HepG2 (cell line): ENCODE measurements around the gene MIDN. TPM values are rescaled to one million over a fixed set of nuclear protein-coding genes. Genes with fewer than 3 reads are reported as not detected.

Source experiments
- CBFB ChIP-seq: sonication (generic); formaldehyde crosslinking; IDR thresholded peaks from 2 replicates; pipeline ENCODE4 v1.4.0; 2020; ENCODE audit warnings: missing genetic modification reagents
- DNMT3B ChIP-seq: conservative IDR thresholded peaks from 2 replicates; pipeline ENCODE4 v1.6.1; 2016; ENCODE audit warnings: missing biosample characterization, control low read depth
- DPF2 ChIP-seq: sonication (generic); formaldehyde crosslinking; IDR thresholded peaks from 2 replicates; pipeline ENCODE4 v1.4.0; 2020; ENCODE audit warnings: mild to moderate bottlenecking, low read depth, missing genetic modification reagents, borderline replicate concordance
- GABPA ChIP-seq, 2 experiments: IDR thresholded peaks; 2 replicates each; pipeline ENCODE4 v1.6.1; 2011 to 2016; ENCODE audit warnings: low read depth in 2 of 2, low read length in 1 of 2, missing biosample characterization in 1 of 2, missing genetic modification characterization in 1 of 2
- PATZ1 ChIP-seq: sonication (generic); formaldehyde crosslinking; IDR thresholded peaks from 2 replicates; pipeline ENCODE4 v1.4.0; 2020; ENCODE audit warnings: missing genetic modification reagents
- POLR2AphosphoS5 ChIP-seq: IDR thresholded peaks from 2 replicates; pipeline ENCODE4 v1.6.1; 2012; ENCODE audit warnings: low read depth, low read length
- TEF ChIP-seq: sonication (generic); formaldehyde crosslinking; IDR thresholded peaks from 2 replicates; pipeline ENCODE4 v1.5.0; 2020; ENCODE audit warnings: missing genetic modification reagents
- THRA ChIP-seq: sonication (generic); formaldehyde crosslinking; IDR thresholded peaks from 2 replicates; pipeline ENCODE4 v1.4.0; 2020; ENCODE audit warnings: missing genetic modification reagents, borderline replicate concordance
- UBTF ChIP-seq: sonication (generic); formaldehyde crosslinking; IDR thresholded peaks from 2 replicates; pipeline ENCODE4 v1.4.0; 2020; ENCODE audit warnings: mild to moderate bottlenecking, missing genetic modification reagents
- USF2 ChIP-seq, 2 experiments: sonication (generic) in 1 of 2; formaldehyde crosslinking in 1 of 2; IDR thresholded peaks; 2 replicates each; pipeline versions ENCODE4 v1.5.1 to v1.6.1; 2011 to 2020; ENCODE audit warnings: borderline replicate concordance in 1 of 2, low read depth in 1 of 2, low read length in 1 of 2, mild to moderate bottlenecking in 1 of 2, missing genetic modification reagents in 1 of 2, moderate library complexity in 1 of 2
- YEATS2 ChIP-seq: sonication (generic); formaldehyde crosslinking; IDR thresholded peaks from 2 replicates; pipeline ENCODE4 v1.4.0; 2020; ENCODE audit warnings: missing genetic modification reagents, borderline replicate concordance
- ZNF564 ChIP-seq: sonication (generic); formaldehyde crosslinking; IDR thresholded peaks from 2 replicates; pipeline ENCODE4 v1.8.1; 2023; ENCODE audit warnings: mild to moderate bottlenecking, missing genetic modification reagents
- ZNF570 ChIP-seq: sonication (generic); formaldehyde crosslinking; IDR thresholded peaks from 2 replicates; pipeline ENCODE4 v1.4.0; 2020; ENCODE audit warnings: mild to moderate bottlenecking, missing genetic modification reagents, borderline replicate concordance
- ZNF713 ChIP-seq: sonication (generic); formaldehyde crosslinking; IDR thresholded peaks from 2 replicates; pipeline ENCODE4 v1.4.0; 2020; ENCODE audit warnings: mild to moderate bottlenecking, missing genetic modification reagents
- ZNF724P ChIP-seq: sonication (generic); formaldehyde crosslinking; IDR thresholded peaks from 2 replicates; pipeline ENCODE4 v1.8.0; 2022; ENCODE audit warnings: missing genetic modification reagents, borderline replicate concordance
- ZSCAN5A ChIP-seq: sonication (generic); formaldehyde crosslinking; IDR thresholded peaks from 2 replicates; pipeline ENCODE4 v1.8.0; 2022; ENCODE audit warnings: mild to moderate bottlenecking, missing genetic modification reagents, borderline replicate concordance
- polyA plus RNA-seq, 8 experiments: library from polyadenylated mRNA; depleted of rRNA in 3 of 8; stranded (reverse) in 7 of 8; unstranded in 1 of 8; fragments of >200 nt; fragmentation: Illumina TruSeq in 4 of 8; extraction: Trizol in 4 of 8; gene quantifications; 2 replicates each; pipeline versions ENCODE4 v1.2.1 to v1.2.3, GENCODE V29; 2011 to 2016; ENCODE audit warnings: low read depth in 4 of 8, missing spikeins in 1 of 8, mixed read lengths in 1 of 8; ENCODE audit not compliant: insufficient read depth in 1 of 8
- total RNA-seq, 5 experiments: library from RNA; depleted of rRNA; stranded (reverse); fragments of >200 nt; fragmentation: Illumina TruSeq; extraction: Trizol; gene quantifications; 2 replicates each; pipeline ENCODE4 v1.2.3, GENCODE V29; 2016; ENCODE audit warnings: low read depth in 1 of 5

MIDN gene
- total and polyA plus RNA-seq, 2 of the 13 experiments (the other 11 are each of a cell fraction or from before 2014, with no cell fraction given): 8.4 to 18.0 TPM

- TF ChIP-seq USF2 (IDR thresholded peaks at IDR 0.05; ENCODE audit: low read depth, low read length): no peak
- peak; percentile 81; the same call in 1 of the 2 replicates for TF ChIP-seq USF2 (CRISPR knock-in tag; IDR thresholded peaks at IDR 0.05; ENCODE audit: borderline replicate concordance)
- TF ChIP-seq CBFB (CRISPR knock-in tag): peak; percentile 40; the same call in 1 of the 2 replicates
- TF ChIP-seq DNMT3B (CRISPR knock-in tag): 0 out of 2 replicates have a peak, but pooled peaks have one; percentile 31
- 0 out of 2 replicates have a peak, but pooled peaks have one; percentile 39 for TF ChIP-seq ZSCAN5A (CRISPR knock-in tag)
- no peak for TF ChIP-seq TEF
- no peak for TF ChIP-seq ZNF724P
- TF ChIP-seq YEATS2: 0 out of 2 replicates have a peak, but pooled peaks have one; percentile 18
- peak; percentile 33; the same call in 1 of the 2 replicates for TF ChIP-seq PATZ1 (CRISPR knock-in tag)
- TF ChIP-seq THRA (CRISPR knock-in tag): no peak
- peak; percentile 51 for TF ChIP-seq UBTF (CRISPR knock-in tag)
- TF ChIP-seq GABPA (IDR thresholded peaks at IDR 0.05; ENCODE audit: low read depth, low read length): no peak
- TF ChIP-seq GABPA (CRISPR knock-in tag; IDR thresholded peaks at IDR 0.05; ENCODE audit: low read depth): peak; percentile 2; the same call in 1 of the 2 replicates
- no peak for TF ChIP-seq ZNF713
- TF ChIP-seq ZNF564 (CRISPR knock-in tag): 0 out of 2 replicates have a peak, but pooled peaks have one; percentile 38
- TF ChIP-seq ZNF570 (CRISPR knock-in tag): no peak
- peak; percentile 24; the same call in 1 of the 2 replicates for TF ChIP-seq DPF2 (CRISPR knock-in tag)
- TF ChIP-seq POLR2AphosphoS5: peak; percentile 16; the same call in 1 of the 2 replicates
Measured at GRCh38 chr19:1275976-1276627, 27.7 kb downstream of the MIDN start (continued).
